ENCODE results near the gene INO80D. TPM values are rescaled to one million over a fixed set of nuclear protein-coding genes. Genes with fewer than 3 reads are reported as not detected.

INO80D gene
- total RNA-seq, 1 experiment from 2014 or later = 46.0 TPM

- Histone ChIP-seq H3K79me1 (ENCODE audit: insufficient read depth, low read depth, low read length, poor library complexity, severe bottlenecking) (no peaks in the 10 kb centered on the region), H2BK15ac (ENCODE audit: low read depth, low read length) (no peak overlapping the region), H3K56ac (ENCODE audit: insufficient read length, low read depth, low read length) (no peak overlapping the region), H3K23me2 (ENCODE audit: insufficient read length, low read depth, low read length, poor library complexity, severe bottlenecking) (no peaks in the 10 kb centered on the region), H3K27me3 (ENCODE audit: insufficient read depth, low read length) (no peaks in the 10 kb centered on the region), H4K8ac (replicated peaks; ENCODE audit: insufficient read length, low read depth, low read length) (no peak overlapping the region), H2BK120ac (ENCODE audit: low read depth, low read length, poor library complexity, severe bottlenecking) (no peak overlapping the region), H2BK12ac (ENCODE audit: insufficient read length, low read depth, low read length) (no peak overlapping the region), H3T11ph (ENCODE audit: low read length) (no peak overlapping the region), H4K5ac (ENCODE audit: insufficient read length, low read depth, low read length) (no peak overlapping the region), H3K9me3 (ENCODE audit: control insufficient read depth, low read depth, low read length) (no peaks in the 10 kb centered on the region), H3K9ac (ENCODE audit: extremely low read depth, insufficient read length, low read length) (peak overlapping the region; percentile 94), H3K79me2 (ENCODE audit: insufficient read depth, low read length) (peaks cover 18% of the 10 kb centered on the region; the same call in 1 of the 2 replicates), H3K27ac (ENCODE audit: insufficient read length, low read depth, low read length) (peak overlapping the region; percentile 98), H3K4me2 (ENCODE audit: insufficient read depth, insufficient read length, low read length) (peak overlapping the region; percentile 91), H4K91ac (ENCODE audit: insufficient read length, low read depth, low read length) (no peak overlapping the region), H2AK5ac (ENCODE audit: insufficient read length, low read length) (no peak overlapping the region), H3K23ac (ENCODE audit: insufficient read length, low read depth, low read length) (no peak overlapping the region), H3K4ac (ENCODE audit: low read depth, low read length) (no peak overlapping the region), H2BK5ac (ENCODE audit: insufficient read length, low read length) (no peak overlapping the region), H2AFZ (ENCODE audit: low read length) (no peak overlapping the region), H4K20me1 (ENCODE audit: control insufficient read depth, insufficient read depth, insufficient read length) (no peaks in the 10 kb centered on the region), H3K14ac (ENCODE audit: insufficient read depth, low read length) (peak overlapping the region; percentile 81), H3K4me1 (ENCODE audit: insufficient read depth, low read length) (peaks cover 5% of the 10 kb centered on the region; the same call in 1 of the 2 replicates), H2BK20ac (ENCODE audit: low read depth, low read length, poor library complexity, severe bottlenecking) (no peak overlapping the region), H3K18ac (ENCODE audit: insufficient read length, low read depth, low read length) (no peak overlapping the region)
- TF ChIP-seq, protein P1, sequence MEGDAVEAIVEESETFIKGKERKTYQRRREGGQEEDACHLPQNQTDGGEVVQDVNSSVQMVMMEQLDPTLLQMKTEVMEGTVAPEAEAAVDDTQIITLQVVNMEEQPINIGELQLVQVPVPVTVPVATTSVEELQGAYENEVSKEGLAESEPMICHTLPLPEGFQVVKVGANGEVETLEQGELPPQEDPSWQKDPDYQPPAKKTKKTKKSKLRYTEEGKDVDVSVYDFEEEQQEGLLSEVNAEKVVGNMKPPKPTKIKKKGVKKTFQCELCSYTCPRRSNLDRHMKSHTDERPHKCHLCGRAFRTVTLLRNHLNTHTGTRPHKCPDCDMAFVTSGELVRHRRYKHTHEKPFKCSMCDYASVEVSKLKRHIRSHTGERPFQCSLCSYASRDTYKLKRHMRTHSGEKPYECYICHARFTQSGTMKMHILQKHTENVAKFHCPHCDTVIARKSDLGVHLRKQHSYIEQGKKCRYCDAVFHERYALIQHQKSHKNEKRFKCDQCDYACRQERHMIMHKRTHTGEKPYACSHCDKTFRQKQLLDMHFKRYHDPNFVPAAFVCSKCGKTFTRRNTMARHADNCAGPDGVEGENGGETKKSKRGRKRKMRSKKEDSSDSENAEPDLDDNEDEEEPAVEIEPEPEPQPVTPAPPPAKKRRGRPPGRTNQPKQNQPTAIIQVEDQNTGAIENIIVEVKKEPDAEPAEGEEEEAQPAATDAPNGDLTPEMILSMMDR (conservative IDR thresholded peaks at IDR 0.05) = no peak
- WGBS (ENCODE audit: extremely low coverage, insufficient read length, low lambda C conversion rate) = no CpG with 5 or more reads among the region's 88 CpGs
- Mint-ChIP-seq H3K36me3 (ENCODE audit: insufficient read depth in 1 of 3, low read depth in 3 of 3) (peaks cover 11 to 29% (median 19%) of the 10 kb centered on the region in 3 experiments; a peak in 6 of 7 replicates), H3K4me1 (peaks cover 23 to 37% of the 10 kb centered on the region in 2 experiments), H3K27me3 (ENCODE audit: low read depth) (no peaks in the 10 kb centered on the region), H3K27ac (peak overlapping the region; percentile 98 to 100 (median 100)), H3K9me3 (no peaks in the 10 kb centered on the region), H3K4me3 (peak overlapping the region; percentile 94 to 96)
- DNase-seq = peak; percentile 37
Observed at GRCh38 chr2:206084870-206085741, 868 bp downstream of the INO80D start.

All from H9 (cell line).